Activated T-cell treated with anti-CD3 and anti-CD28 coated beads, Interleukin-2, amount 50 U/mL, for 24 hours (primary cell): ENCODE measurements around the gene PTH1R.
"Not testable (repeated sequence)": the region's sequence is repeated elsewhere in the genome, so short reads cannot be mapped to it uniquely, and the experiment has no call there.

Experiments used
- DNase-seq: peaks from one replicate; pipeline ENCODE4 v3.0.0-alpha.2; 2020
- H3K27ac Mint-ChIP-seq: 2 replicates; pipeline ENCODE4 v1.8.0; 2020; ENCODE audit warnings: mild to moderate bottlenecking, mixed read lengths
- H3K27me3 Mint-ChIP-seq: 2 replicates; pipeline ENCODE4 v1.8.0; 2020; ENCODE audit warnings: mixed read lengths
- H3K36me3 Mint-ChIP-seq: 2 replicates; pipeline ENCODE4 v1.8.0; 2020; ENCODE audit warnings: low read depth, mixed read lengths
- H3K4me1 Mint-ChIP-seq: 2 replicates; pipeline ENCODE4 v1.8.0; 2020; ENCODE audit warnings: low read depth, mixed read lengths
- H3K4me3 Mint-ChIP-seq: 2 replicates; pipeline ENCODE4 v1.8.0; 2020; ENCODE audit warnings: mild to moderate bottlenecking, moderate library complexity, mixed read lengths
- H3K9me3 Mint-ChIP-seq: 2 replicates; pipeline ENCODE4 v1.8.0; 2020; ENCODE audit warnings: mixed read lengths

PTH1R gene

DNA sequence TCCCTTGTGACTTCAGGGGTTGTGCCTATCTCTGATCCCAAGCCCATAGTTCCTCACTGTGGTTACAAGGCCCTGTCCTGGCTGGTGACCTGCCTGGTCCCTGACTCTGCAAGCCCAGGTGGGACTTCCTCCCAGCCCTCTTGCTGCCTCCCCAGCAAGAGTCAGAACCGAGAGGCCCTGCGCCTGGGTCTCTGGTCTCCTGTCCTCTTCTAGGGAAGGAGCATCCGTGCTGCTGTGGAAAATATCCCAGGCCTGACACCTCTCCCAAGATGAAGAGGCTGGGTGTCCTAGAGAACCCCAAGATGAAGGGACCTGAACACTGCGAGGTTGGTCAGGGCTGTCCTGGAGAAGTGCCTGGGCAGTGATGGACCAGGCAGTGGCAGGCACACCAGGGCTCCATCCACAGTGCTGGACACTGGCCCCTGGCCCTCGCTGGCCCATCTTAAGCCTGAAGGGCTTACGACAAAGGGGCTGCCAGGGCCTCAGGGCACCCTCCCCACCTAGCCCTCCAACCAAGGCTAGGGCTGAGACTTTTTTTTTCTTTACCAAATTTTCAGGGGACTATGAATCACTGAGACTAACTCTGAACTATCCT, 32.7 kb downstream of the PTH1R start:
- Mint-ChIP-seq H3K4me3 (no peak overlapping the region), H3K27ac (no peak overlapping the region), H3K9me3 (no peaks in the 10 kb centered on the region), H3K27me3 (no peaks in the 10 kb centered on the region), H3K36me3 (peaks cover 22% of the 10 kb centered on the region), H3K4me1 (peaks cover 22% of the 10 kb centered on the region)
- DNase-seq, result no peak

- peaks cover 27% of the 10 kb centered on the region for H3K36me3 Mint-ChIP-seq
- peaks cover 28% of the 10 kb centered on the region for H3K4me1 Mint-ChIP-seq
- DNase-seq, H3K27ac Mint-ChIP-seq, H3K4me3 Mint-ChIP-seq, H3K27me3 Mint-ChIP-seq, H3K9me3 Mint-ChIP-seq: not testable (repeated sequence)
Observed at GRCh38 chr3:46910914-46911313, 33.4 kb downstream of the PTH1R start.

GRCh38 chr3:46912986-46913385, 35.5 kb downstream of the PTH1R start:
- DNase-seq, result no peak

DNA sequence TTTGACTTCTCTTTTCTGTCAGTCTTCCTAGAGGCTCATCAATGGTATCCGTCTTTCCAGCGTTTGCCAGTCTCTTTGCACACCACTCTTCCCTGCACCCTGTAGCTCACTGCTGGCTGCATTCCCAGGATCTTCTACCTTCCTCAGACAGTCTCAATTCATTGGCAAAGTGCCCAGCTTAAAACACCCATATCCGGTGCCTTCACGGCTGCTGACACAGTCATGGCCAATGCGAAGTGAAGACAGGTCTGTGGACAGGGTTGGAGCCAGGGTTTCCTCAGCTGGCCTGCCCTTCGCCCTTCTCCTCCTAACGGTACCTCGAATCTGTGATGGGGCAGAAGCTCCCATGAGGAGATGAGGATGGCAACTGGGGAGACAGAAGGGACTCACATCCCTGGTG, 36.1 kb downstream of the PTH1R start:
- no peak for DNase-seq
- Mint-ChIP-seq H3K4me3 (no peak overlapping the region), H3K9me3 (no peaks in the 10 kb centered on the region), H3K4me1 (peaks cover 36% of the 10 kb centered on the region), H3K27ac (peak overlapping the region; percentile 3), H3K27me3 (no peaks in the 10 kb centered on the region), H3K36me3 (peaks cover 53% of the 10 kb centered on the region)

More at GRCh38 chr3:46912986-46913385, 35.5 kb downstream of the PTH1R start:
- peaks cover 46% of the 10 kb centered on the region for H3K36me3 Mint-ChIP-seq
- no peak overlapping the region for H3K4me3 Mint-ChIP-seq
- H3K9me3 Mint-ChIP-seq, result no peaks in the 10 kb centered on the region
- peaks cover 36% of the 10 kb centered on the region for H3K4me1 Mint-ChIP-seq
- H3K27me3 Mint-ChIP-seq, result no peaks in the 10 kb centered on the region
- H3K27ac Mint-ChIP-seq, result no peak overlapping the region

GRCh38 chr3:46914849-46915248, 37.3 kb downstream of the PTH1R start:
- Mint-ChIP-seq H3K27me3 (no peaks in the 10 kb centered on the region), H3K9me3 (no peaks in the 10 kb centered on the region), H3K27ac (no peak overlapping the region), H3K36me3 (peaks cover 65% of the 10 kb centered on the region), H3K4me1 (peaks cover 30% of the 10 kb centered on the region), H3K4me3 (no peak overlapping the region)
- DNase-seq, result no peak

GRCh38 chr3:46915297-46915822, 37.8 kb downstream of the PTH1R start:
- H3K4me1 Mint-ChIP-seq, result peaks cover 30% of the 10 kb centered on the region
- no peaks in the 10 kb centered on the region for H3K9me3 Mint-ChIP-seq
- no peaks in the 10 kb centered on the region for H3K27me3 Mint-ChIP-seq
- H3K36me3 Mint-ChIP-seq, result peaks cover 70% of the 10 kb centered on the region
- H3K27ac Mint-ChIP-seq, result peak overlapping the region; percentile 11
- DNase-seq, result no peak
- H3K4me3 Mint-ChIP-seq, result no peak overlapping the region

DNA sequence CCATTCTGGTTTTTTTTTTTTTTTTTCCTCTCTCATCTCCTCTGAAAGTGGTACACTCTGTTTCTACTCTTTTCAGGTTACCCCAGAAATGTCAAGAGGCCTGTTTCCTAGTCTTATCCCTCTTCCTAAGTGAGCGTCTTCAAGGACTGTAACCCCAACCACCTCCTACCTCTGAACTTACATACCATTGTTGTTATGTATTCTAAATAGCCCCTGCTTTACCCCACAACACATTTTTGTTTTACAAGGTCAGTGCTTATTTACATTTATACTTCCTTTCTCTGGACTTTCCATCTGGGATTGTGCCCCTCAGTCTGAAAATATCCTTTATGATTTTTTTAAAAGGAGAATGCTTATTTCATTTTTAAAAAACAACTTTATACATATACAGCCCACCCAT, 38.8 kb downstream of the PTH1R start:
- no peaks in the 10 kb centered on the region for H3K9me3 Mint-ChIP-seq
- H3K27me3 Mint-ChIP-seq, result no peaks in the 10 kb centered on the region
- peaks cover 30% of the 10 kb centered on the region for H3K4me1 Mint-ChIP-seq
- H3K27ac Mint-ChIP-seq, result no peak overlapping the region
- H3K36me3 Mint-ChIP-seq, result peaks cover 79% of the 10 kb centered on the region
- DNase-seq, result no peak
- H3K4me3 Mint-ChIP-seq, result no peak overlapping the region

DNA sequence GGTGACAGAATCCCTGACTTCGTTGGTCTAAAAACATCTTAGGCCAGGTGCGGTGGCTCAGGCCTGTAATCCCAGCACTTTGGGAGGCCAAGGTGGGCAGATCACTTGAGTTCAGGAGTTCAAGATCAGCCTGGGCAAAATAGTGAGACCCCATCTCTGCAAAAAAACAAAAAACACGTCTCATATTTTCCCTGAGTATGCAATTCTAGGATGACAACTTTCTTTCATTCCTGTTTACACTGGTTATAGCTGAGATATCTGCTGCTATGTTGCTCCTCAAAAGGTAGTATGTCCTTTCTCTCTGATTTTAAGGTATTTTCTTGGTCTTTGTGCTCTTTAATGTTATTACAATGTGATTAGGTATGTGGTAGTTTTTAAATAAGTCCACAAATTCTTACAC, 39.3 kb downstream of the PTH1R start:
- Mint-ChIP-seq H3K4me3 (no peak overlapping the region), H3K9me3 (no peaks in the 10 kb centered on the region), H3K27ac (peak overlapping the region; percentile 27), H3K27me3 (no peaks in the 10 kb centered on the region), H3K4me1 (peaks cover 30% of the 10 kb centered on the region), H3K36me3 (peaks cover 85% of the 10 kb centered on the region)
- DNase-seq, result no peak

- Mint-ChIP-seq H3K27ac (peak overlapping the region; percentile 27), H3K36me3 (peaks cover 88% of the 10 kb centered on the region), H3K9me3 (no peaks in the 10 kb centered on the region), H3K4me3 (no peak overlapping the region), H3K4me1 (peaks cover 30% of the 10 kb centered on the region), H3K27me3 (no peaks in the 10 kb centered on the region)
- no peak for DNase-seq
Observed at GRCh38 chr3:46917257-46917656, 39.7 kb downstream of the PTH1R start.

GRCh38 chr3:46918202-46918601, 40.7 kb downstream of the PTH1R start:
- Mint-ChIP-seq H3K9me3 (no peaks in the 10 kb centered on the region), H3K4me3 (no peak overlapping the region), H3K27me3 (no peaks in the 10 kb centered on the region), H3K27ac (no peak overlapping the region), H3K4me1 (peaks cover 27% of the 10 kb centered on the region), H3K36me3 (peaks cover 89% of the 10 kb centered on the region)
- DNase-seq, result no peak

- H3K27me3 Mint-ChIP-seq, result no peaks in the 10 kb centered on the region
Observed at GRCh38 chr3:46918634-46919033, 41.1 kb downstream of the PTH1R start.

DNA sequence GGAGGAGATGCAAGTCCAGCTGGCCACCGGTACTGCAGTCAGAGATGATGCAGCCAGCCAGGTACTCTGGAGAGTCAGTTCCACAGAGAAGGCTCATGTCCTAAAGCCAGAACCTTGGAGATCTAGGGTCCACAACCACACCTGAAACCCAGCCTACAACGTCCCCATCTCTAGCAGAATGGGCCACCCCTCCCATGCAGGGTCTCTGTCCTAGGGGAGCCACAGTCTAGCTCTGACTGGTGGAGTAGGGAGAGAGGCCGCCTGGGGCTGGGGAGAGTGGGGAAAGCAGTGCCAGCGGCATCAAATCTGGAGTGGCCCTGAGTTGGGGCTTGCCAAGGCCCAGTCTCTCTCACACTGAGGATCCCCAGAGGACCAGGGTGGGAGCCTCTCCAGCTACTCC, 43.5 kb downstream of the PTH1R start:
- Mint-ChIP-seq H3K4me1 (peaks cover 10% of the 10 kb centered on the region), H3K27me3 (no peaks in the 10 kb centered on the region), H3K27ac (no peak overlapping the region), H3K36me3 (peaks cover 98% of the 10 kb centered on the region), H3K4me3 (no peak overlapping the region), H3K9me3 (no peaks in the 10 kb centered on the region)
- no peak for DNase-seq

More at GRCh38 chr3:46918634-46919033, 41.1 kb downstream of the PTH1R start:
- no peaks in the 10 kb centered on the region for H3K9me3 Mint-ChIP-seq
- no peak overlapping the region for H3K4me3 Mint-ChIP-seq
- H3K27ac Mint-ChIP-seq, result no peak overlapping the region
- DNase-seq, result no peak
- H3K36me3 Mint-ChIP-seq, result peaks cover 90% of the 10 kb centered on the region
- H3K4me1 Mint-ChIP-seq, result peaks cover 23% of the 10 kb centered on the region

GRCh38 chr3:46921871-46922271, 44.4 kb downstream of the PTH1R start:
- H3K27ac Mint-ChIP-seq, result no peak overlapping the region
- no peaks in the 10 kb centered on the region for H3K27me3 Mint-ChIP-seq
- no peak for DNase-seq
- peaks cover 11% of the 10 kb centered on the region for H3K4me1 Mint-ChIP-seq
- H3K4me3 Mint-ChIP-seq, result no peak overlapping the region
- H3K36me3 Mint-ChIP-seq, result peaks cover 96% of the 10 kb centered on the region
- H3K9me3 Mint-ChIP-seq, result no peaks in the 10 kb centered on the region

- peak overlapping the region; percentile 47 for H3K27ac Mint-ChIP-seq
- H3K4me1 Mint-ChIP-seq, result peaks cover 13% of the 10 kb centered on the region
- no peak overlapping the region for H3K4me3 Mint-ChIP-seq
Observed at GRCh38 chr3:46922426-46922825, 44.9 kb downstream of the PTH1R start.

DNA sequence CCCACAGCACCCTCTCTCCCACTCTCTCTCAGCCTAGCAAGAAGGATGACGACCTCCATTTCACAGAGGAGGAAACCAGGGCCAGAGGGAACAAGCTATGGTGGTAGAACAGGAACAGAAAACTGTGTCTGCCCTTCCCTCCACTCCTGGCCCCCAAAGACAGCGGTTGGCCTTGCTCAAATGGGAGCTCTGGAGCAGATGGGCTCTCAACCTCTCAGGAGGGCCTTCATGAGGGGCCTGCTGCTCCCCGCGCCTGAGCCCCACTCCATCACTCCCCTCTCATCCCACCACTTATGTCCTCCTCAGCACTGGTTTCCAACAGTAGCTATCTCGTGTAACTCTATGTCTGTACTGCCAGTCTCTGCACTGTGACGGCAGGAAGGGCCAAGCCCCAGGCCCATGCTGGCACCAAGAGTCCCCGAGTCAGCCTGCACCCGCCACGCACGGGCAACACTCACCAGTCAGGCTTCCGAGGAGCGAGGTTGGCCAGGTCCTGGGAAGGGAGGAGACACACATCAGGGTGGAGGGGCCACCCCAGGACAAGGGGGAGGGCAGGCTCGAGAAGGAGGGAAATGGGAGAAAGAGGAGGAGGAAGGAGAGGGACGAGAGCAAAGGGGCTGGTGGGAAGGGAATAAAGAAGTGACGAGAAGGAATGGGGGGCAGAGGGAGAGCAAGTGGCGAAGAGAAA, 45.5 kb downstream of the PTH1R start:
- Mint-ChIP-seq H3K27ac (peak overlapping the region; percentile 75), H3K4me3 (no peak overlapping the region), H3K36me3 (peaks cover 96% of the 10 kb centered on the region), H3K27me3 (no peaks in the 10 kb centered on the region), H3K9me3 (no peaks in the 10 kb centered on the region), H3K4me1 (peaks cover 18% of the 10 kb centered on the region)
- DNase-seq, result no peak

More at GRCh38 chr3:46922426-46922825, 44.9 kb downstream of the PTH1R start:
- H3K36me3 Mint-ChIP-seq, result peaks cover 96% of the 10 kb centered on the region
- DNase-seq, result no peak
- no peaks in the 10 kb centered on the region for H3K9me3 Mint-ChIP-seq
- H3K27me3 Mint-ChIP-seq, result no peaks in the 10 kb centered on the region
